Calu3 (cell line): ENCODE results near the gene ABHD1. TPM values are rescaled to one million over a fixed set of nuclear protein-coding genes. Genes with fewer than 3 reads are reported as not detected.
"Not testable (repeated sequence)": the region's sequence is repeated elsewhere in the genome, so short reads cannot be mapped to it uniquely, and the experiment has no call there.

Experiments
- BruUV-seq: library from RNA; stranded (reverse); fragments of 400-500 nt; replicated peaks from 2 replicates; lab custom pipeline; 2021; lab: Mats Ljungman, UMichigan
- CTCF ChIA-PET: fragments of 300-600 bp; sonication (Branson Sonifier 250); formaldehyde crosslinking; loops from one replicate; lab custom pipeline; 2022; ENCODE audit warnings: antibody characterized with exemption; lab: Charles Lee
- DNase-seq: peaks from one replicate; pipeline ENCODE4 v3.0.0; 2022
- H3K27ac Mint-ChIP-seq: one replicate; pipeline ENCODE4 v1.8.0; 2022; ENCODE audit warnings: mixed read lengths; ENCODE audit not compliant: unreplicated experiment
- H3K27me3 Mint-ChIP-seq: one replicate; pipeline ENCODE4 v1.8.0; 2022; ENCODE audit warnings: mixed read lengths; ENCODE audit not compliant: unreplicated experiment
- H3K36me3 Mint-ChIP-seq: one replicate; pipeline ENCODE4 v1.8.0; 2022; ENCODE audit warnings: mild to moderate bottlenecking, moderate library complexity, mixed read lengths; ENCODE audit not compliant: insufficient read depth, unreplicated experiment
- H3K4me1 Mint-ChIP-seq: one replicate; pipeline ENCODE4 v1.8.0; 2022; ENCODE audit warnings: mild to moderate bottlenecking, low read depth, mixed read lengths; ENCODE audit not compliant: unreplicated experiment
- H3K4me3 Mint-ChIP-seq: one replicate; pipeline ENCODE4 v1.8.0; 2022; ENCODE audit warnings: mild to moderate bottlenecking, low read depth, moderate library complexity, mixed read lengths; ENCODE audit not compliant: unreplicated experiment
- H3K9me3 Mint-ChIP-seq: one replicate; pipeline ENCODE4 v1.8.0; 2022; ENCODE audit warnings: low read depth, mixed read lengths; ENCODE audit not compliant: unreplicated experiment
- intact Hi-C: fragments of 100-400 bp; cut with micrococcal nuclease; formaldehyde crosslinking; loops from one replicate; pipeline ENCODE4 v1.10.0; 2022; ENCODE audit not compliant: unreplicated experiment
- total RNA-seq: library from RNA; stranded (reverse); gene quantifications from 2 replicates; pipeline ENCODE4 v1.2.3, GENCODE V29; 2022
- TF ChIP-seq, protein P1 (sequence below): fragments of 200-600 bp; IDR thresholded peaks from one replicate; pipeline ENCODE4 v1.8.0; 2022; ENCODE audit warnings: antibody characterized with exemption; ENCODE audit not compliant: unreplicated experiment

ABHD1 gene
- total RNA-seq, 1 experiment from 2014 or later: 0.64 TPM

DNA sequence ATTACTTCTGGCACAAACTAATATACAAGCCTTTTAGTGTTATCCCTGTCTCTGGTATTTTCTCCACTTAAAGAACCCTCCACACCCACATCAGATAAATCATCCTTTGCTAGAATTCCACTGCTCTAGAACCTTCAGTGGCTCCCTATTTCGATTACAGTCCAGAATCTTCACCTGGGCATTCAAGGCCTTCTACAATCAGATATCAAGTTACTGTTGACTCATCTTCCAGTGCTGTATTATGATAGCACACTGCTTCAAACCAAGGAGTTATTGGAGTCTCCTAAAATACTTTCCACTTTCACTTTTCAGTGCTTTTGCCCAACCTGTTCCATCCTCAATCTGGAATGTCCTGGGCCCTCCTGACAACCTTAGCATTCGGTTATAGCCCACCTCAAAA is 8.1 kb upstream of the ABHD1 start:
- CTCF ChIA-PET: no interaction called here
- H3K27me3 Mint-ChIP-seq: peaks cover 19% of the 10 kb centered on the region
- H3K9me3 Mint-ChIP-seq: no peaks in the 10 kb centered on the region
- no peak overlapping the region for H3K4me3 Mint-ChIP-seq
- DNase-seq: no peak
- TF ChIP-seq, protein P1, sequence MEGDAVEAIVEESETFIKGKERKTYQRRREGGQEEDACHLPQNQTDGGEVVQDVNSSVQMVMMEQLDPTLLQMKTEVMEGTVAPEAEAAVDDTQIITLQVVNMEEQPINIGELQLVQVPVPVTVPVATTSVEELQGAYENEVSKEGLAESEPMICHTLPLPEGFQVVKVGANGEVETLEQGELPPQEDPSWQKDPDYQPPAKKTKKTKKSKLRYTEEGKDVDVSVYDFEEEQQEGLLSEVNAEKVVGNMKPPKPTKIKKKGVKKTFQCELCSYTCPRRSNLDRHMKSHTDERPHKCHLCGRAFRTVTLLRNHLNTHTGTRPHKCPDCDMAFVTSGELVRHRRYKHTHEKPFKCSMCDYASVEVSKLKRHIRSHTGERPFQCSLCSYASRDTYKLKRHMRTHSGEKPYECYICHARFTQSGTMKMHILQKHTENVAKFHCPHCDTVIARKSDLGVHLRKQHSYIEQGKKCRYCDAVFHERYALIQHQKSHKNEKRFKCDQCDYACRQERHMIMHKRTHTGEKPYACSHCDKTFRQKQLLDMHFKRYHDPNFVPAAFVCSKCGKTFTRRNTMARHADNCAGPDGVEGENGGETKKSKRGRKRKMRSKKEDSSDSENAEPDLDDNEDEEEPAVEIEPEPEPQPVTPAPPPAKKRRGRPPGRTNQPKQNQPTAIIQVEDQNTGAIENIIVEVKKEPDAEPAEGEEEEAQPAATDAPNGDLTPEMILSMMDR: no peak
- BruUV-seq: no TSS peak
- no peaks in the 10 kb centered on the region for H3K4me1 Mint-ChIP-seq
- H3K36me3 Mint-ChIP-seq: peaks cover 9% of the 10 kb centered on the region
- H3K27ac Mint-ChIP-seq: no peak overlapping the region
- intact Hi-C loops: no loop called here

DNA sequence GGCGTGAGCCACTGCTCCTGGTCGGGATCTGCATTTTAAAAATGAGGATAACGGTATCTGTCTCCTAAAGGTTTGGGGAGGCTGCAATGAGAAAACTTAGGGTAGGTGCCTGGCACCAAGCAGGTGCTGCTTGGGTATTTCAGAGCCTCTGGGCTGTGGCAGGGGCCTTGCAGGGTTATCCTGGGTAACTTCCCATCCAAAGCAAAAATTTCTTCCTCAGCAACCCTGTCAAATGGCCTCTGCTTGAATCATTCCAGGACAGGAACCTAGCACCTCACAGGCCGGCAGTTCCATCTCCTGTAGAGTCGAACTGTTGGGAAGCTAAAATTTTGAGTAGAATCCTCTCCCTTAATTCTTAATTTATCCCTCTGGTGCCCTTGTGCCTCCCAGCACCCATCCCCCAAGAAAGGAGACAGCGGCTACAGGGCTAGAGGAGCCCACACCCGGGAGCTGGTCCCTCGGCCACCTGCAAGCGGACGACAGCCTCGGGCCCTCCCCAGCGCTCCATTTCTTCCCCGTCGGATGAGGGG is 5.6 kb upstream of the ABHD1 start:
- BruUV-seq: no TSS peak
- intact Hi-C loops: no loop called here
- Mint-ChIP-seq H3K27me3 (peaks cover 45% of the 10 kb centered on the region), H3K9me3 (no peaks in the 10 kb centered on the region), H3K36me3 (peaks cover 12% of the 10 kb centered on the region), H3K4me1 (no peaks in the 10 kb centered on the region), H3K27ac (no peak overlapping the region), H3K4me3 (peak overlapping the region; percentile 73)
- no peak for DNase-seq
- CTCF ChIA-PET: no interaction called here
- TF ChIP-seq, protein P1: no peak

DNA sequence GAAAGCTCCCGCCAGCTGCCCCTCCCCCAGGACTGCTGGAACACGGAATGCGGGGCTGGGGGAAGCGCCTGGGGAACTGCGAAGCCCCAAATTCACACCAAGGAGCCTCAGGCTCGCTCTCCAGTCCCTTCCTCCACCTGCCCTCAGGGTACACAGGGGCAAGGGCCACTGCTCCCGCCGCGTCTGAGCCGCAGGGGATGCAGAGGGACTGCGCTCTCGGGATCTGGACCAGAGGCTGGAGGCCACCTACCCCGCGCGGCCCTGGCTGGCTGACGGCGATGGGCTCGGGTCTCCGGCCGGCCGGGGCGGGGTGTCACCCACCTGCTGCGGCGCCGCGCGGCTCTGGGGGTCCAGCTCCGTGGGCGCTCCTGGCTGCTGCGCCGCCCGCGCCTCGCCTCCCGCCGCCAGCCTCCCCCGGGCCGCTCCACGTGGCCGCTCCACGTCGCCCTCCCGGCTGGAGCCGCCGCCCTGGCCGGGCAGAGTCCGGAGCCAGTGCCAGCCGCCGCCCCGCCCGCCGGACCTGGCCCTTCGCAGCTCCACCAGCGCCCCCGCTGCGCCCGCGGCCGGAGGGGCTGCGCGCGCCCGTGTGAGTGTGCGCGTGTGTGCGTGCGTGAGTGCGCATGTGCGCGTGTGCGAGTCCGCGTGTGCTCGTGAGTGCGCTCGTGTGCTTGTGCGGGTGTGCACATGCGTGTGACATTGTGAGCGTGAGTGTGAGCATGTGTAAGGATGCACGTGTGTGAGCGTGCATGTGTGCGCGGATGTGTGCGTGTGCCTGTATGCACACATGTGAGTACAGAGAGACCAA is 4.9 kb upstream of the ABHD1 start, which contains the start of gene CGREF1:
Gene CGREF1 (minus strand): TSS at position 604 of the 805 bp plus-strand sequence. CDS start 14,762 bp downstream, outside the sequence.
- peak; percentile 31 for DNase-seq
- H3K27ac Mint-ChIP-seq: no peak within 1 kb of the TSS
- H3K27me3 Mint-ChIP-seq: peaks cover 50% of the 10 kb centered on the region
- peak within 1 kb of the TSS; percentile 73 for H3K4me3 Mint-ChIP-seq
- intact Hi-C loops: no loop called here
- no peaks in the 10 kb centered on the region for H3K9me3 Mint-ChIP-seq
- TF ChIP-seq, protein P1: no peak
- CTCF ChIA-PET: no interaction called here
- H3K4me1 Mint-ChIP-seq: no peaks in the 10 kb centered on the region
- H3K36me3 Mint-ChIP-seq: peaks cover 19% of the 10 kb centered on the region
- no TSS peak for BruUV-seq

DNA sequence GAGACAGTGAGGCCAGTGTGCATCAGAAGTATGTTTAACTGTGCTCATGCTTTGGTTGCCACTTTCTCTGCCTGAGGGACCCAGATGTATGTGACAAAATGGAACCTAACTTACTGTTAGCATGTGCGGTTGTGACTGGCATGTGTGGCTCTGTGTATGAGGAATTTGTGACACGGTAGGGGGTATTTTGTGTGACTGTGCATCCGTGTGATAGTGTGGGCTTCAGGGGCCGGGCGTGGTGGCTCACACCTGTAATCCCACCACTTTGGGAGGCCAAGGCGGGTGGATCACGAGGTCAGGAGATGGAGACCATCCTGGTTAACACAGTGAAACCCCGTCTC is 4.3 kb upstream of the ABHD1 start:
- H3K27ac Mint-ChIP-seq, H3K4me1 Mint-ChIP-seq, H3K9me3 Mint-ChIP-seq, CTCF ChIA-PET, intact Hi-C loops, DNase-seq, BruUV-seq: not testable (repeated sequence)
- Mint-ChIP-seq H3K4me3 (peak overlapping the region; percentile 73), H3K36me3 (peaks cover 24% of the 10 kb centered on the region), H3K27me3 (peaks cover 50% of the 10 kb centered on the region)

DNA sequence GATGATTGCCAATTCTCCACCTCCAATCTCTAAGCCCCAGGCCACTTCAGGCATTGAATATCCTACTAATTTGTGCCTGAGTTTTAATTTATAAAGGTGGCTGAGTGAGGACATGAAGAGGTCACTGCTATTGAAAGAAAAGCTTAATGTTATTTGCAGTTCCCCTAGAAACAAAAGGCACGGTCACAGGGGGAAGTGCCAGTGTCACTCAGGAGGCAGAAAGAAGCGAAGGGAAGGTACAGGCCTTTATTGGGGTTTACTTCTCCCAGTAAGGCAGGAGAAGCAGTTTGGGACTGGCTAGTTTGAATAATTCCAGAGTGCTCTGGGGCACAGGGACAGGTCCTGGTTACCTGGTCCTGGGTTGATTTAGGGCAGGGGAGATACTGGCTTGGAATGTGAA is 1.7 kb upstream of the ABHD1 start:
- intact Hi-C loops: no loop called here
- BruUV-seq: no TSS peak
- H3K9me3 Mint-ChIP-seq: no peaks in the 10 kb centered on the region
- H3K27me3 Mint-ChIP-seq: peaks cover 50% of the 10 kb centered on the region
- H3K27ac Mint-ChIP-seq: no peak overlapping the region
- TF ChIP-seq, protein P1: no peak
- H3K4me1 Mint-ChIP-seq: peaks cover 8% of the 10 kb centered on the region
- DNase-seq: no peak
- no peak overlapping the region for H3K4me3 Mint-ChIP-seq
- H3K36me3 Mint-ChIP-seq: peaks cover 22% of the 10 kb centered on the region
- CTCF ChIA-PET: no interaction called here
